ENCODE results near the gene PPDPF. TPM values are rescaled to one million over a fixed set of nuclear protein-coding genes. Genes with fewer than 3 reads are reported as not detected.

PPDPF gene
- polyA plus RNA-seq, 3 donors: 13.4 to 39.9 (median 26.1) TPM

DNA sequence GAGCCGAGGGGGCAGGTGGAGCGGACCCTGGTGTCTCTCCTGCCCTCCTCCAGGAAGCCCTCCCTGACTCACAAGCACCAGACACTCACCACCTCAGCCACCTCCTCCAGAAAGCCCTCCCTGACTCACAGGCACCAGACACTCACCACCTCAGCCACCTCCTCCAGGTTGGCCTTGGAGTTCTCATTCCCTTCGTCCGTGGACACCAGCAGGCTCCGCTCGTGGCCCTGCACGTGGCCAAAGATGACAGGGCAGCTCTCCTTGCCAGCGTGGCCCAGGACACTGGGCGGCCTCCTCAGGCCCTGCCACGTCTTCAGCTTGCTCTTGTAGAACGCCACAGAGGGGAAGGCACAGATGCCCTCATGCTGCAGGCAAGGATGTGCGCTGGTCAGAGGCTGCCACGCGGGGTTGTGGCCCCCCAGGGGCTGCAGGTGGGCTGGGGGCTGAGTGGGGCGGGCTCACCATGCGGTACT, 39.8 kb downstream of the PPDPF start:
- DNase-seq: no peak
- Mint-ChIP-seq H3K4me1 (no peaks in the 10 kb centered on the region), H3K27me3 (ENCODE audit: low read depth in 3 of 3) (peaks cover 13 to 73% (median 54%) of the 10 kb centered on the region in 3 donors), H3K9me3 (peaks cover 3 to 24% (median 7%) of the 10 kb centered on the region in 7 donors), H3K4me3 (peak overlapping the region in 1 of 2 donors; percentile 26), H3K27ac (peak overlapping the region in 1 of 7 donors; percentile 21), H3K36me3 (peaks cover 31 to 61% of the 10 kb centered on the region in 2 donors)
- WGBS (ENCODE audit: insufficient coverage): 97% methylated on average over 16 of the region's 16 CpGs
- Histone ChIP-seq H3K27me3 (ENCODE audit: control insufficient read depth in 2 of 2, insufficient read depth in 2 of 2, low read length in 2 of 2) (peaks cover 0 to 51% of the 10 kb centered on the region in 2 donors), H3K27ac (ENCODE audit: low read depth in 1 of 2, low read length in 2 of 2) (no peak overlapping the region), H3K36me3 (replicated peaks in 1 of 2; ENCODE audit: control insufficient read depth in 1 of 2, insufficient read depth in 2 of 2, low read length in 2 of 2) (peaks cover 31 to 58% of the 10 kb centered on the region in 2 donors), H3K9me3 (replicated peaks in 1 of 2; ENCODE audit: control insufficient read depth in 1 of 2, insufficient read depth in 1 of 2, low read length in 2 of 2) (peaks cover 6 to 10% of the 10 kb centered on the region in 2 donors), H4K20me1 (ENCODE audit: insufficient read depth, low read length) (peaks cover 85% of the 10 kb centered on the region), H3K79me2 (ENCODE audit: insufficient read depth, low read length) (no peaks in the 10 kb centered on the region), H2AFZ (ENCODE audit: insufficient read depth, low read depth, low read length, poor library complexity, severe bottlenecking) (no peak overlapping the region), H3K4me2 (replicated peaks; ENCODE audit: extremely low read depth, low read length, poor library complexity, severe bottlenecking) (no peak overlapping the region), H3K9ac (ENCODE audit: insufficient read depth, low read length, poor library complexity, severe bottlenecking) (no peak overlapping the region), H3K4me1 (ENCODE audit: control insufficient read depth in 1 of 2, insufficient read depth in 2 of 2, low read length in 2 of 2) (no peaks in the 10 kb centered on the region), H3K4me3 (replicated peaks in 1 of 3; ENCODE audit: low read depth in 2 of 3, low read length in 3 of 3) (no peak overlapping the region)
- no peak for TF ChIP-seq CTCF (IDR thresholded peaks at IDR 0.05)
- intact Hi-C loops (cut with micrococcal nuclease): loop anchor here in 1 of 2 donors (10.0 kb wide), 1 partner anchor 334 kb away; the partner anchor contains the start of gene DNAJC5

DNA sequence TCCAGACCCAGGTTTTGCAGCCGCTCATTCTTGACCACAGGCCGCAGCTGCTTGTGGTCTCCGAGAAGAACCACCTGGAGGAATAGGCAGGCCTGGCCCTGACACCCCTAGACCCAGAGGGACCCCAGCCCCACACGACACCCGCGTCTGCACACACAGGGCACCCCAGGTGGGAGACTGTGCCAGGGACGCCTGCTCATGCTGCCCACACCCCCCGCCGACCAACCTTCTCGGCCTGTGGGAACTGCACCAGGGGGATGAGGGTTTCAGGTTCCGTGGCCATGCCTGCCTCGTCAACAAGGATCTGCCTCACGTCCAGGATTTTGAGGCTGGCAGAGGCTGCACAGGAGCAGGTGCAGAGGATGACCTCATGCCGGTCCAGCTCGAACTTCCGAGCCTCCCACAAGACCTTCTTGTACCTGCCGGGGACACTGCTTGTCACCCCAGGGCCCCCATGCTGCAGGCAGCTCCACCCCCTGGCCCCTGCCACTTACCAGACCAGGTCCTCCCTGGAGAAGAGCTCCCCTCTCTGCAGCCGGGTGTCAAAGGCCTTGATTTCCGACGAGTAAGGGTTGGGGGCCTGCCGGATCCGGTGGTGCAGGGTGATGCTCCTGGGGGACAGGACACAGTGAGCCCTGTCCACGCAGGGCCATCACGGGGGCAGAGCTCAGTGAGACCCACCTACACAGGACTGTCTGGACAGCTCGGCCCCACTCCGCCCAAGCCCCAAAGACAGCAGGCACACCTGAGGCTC, 40.5 kb downstream of the PPDPF start:
- intact Hi-C loops (cut with micrococcal nuclease): loop anchor here in 1 of 2 donors (10.0 kb wide), 1 partner anchor 334 kb away; the partner anchor contains the start of gene DNAJC5
- Histone ChIP-seq H3K4me1 (ENCODE audit: control insufficient read depth in 1 of 2, insufficient read depth in 2 of 2, low read length in 2 of 2) (no peaks in the 10 kb centered on the region), H3K4me3 (replicated peaks in 1 of 3; ENCODE audit: low read depth in 2 of 3, low read length in 3 of 3) (no peak overlapping the region), H3K27ac (ENCODE audit: low read depth in 1 of 2, low read length in 2 of 2) (no peak overlapping the region), H3K79me2 (ENCODE audit: insufficient read depth, low read length) (no peaks in the 10 kb centered on the region), H3K4me2 (replicated peaks; ENCODE audit: extremely low read depth, low read length, poor library complexity, severe bottlenecking) (no peak overlapping the region), H3K9ac (ENCODE audit: insufficient read depth, low read length, poor library complexity, severe bottlenecking) (no peak overlapping the region), H3K27me3 (ENCODE audit: control insufficient read depth in 2 of 2, insufficient read depth in 2 of 2, low read length in 2 of 2) (peaks cover 0 to 51% of the 10 kb centered on the region in 2 donors), H3K36me3 (replicated peaks in 1 of 2; ENCODE audit: control insufficient read depth in 1 of 2, insufficient read depth in 2 of 2, low read length in 2 of 2) (peaks cover 37 to 64% of the 10 kb centered on the region in 2 donors), H4K20me1 (ENCODE audit: insufficient read depth, low read length) (peaks cover 88% of the 10 kb centered on the region), H2AFZ (ENCODE audit: insufficient read depth, low read depth, low read length, poor library complexity, severe bottlenecking) (no peak overlapping the region), H3K9me3 (replicated peaks in 1 of 2; ENCODE audit: control insufficient read depth in 1 of 2, insufficient read depth in 1 of 2, low read length in 2 of 2) (peaks cover 12 to 16% of the 10 kb centered on the region in 2 donors)
- 98% methylated on average over 25 of the region's 26 CpGs for WGBS (ENCODE audit: insufficient coverage)
- Mint-ChIP-seq H3K4me1 (no peaks in the 10 kb centered on the region), H3K27ac (no peak overlapping the region), H3K36me3 (peaks cover 37 to 67% of the 10 kb centered on the region in 2 donors), H3K27me3 (ENCODE audit: low read depth in 3 of 3) (peaks cover 18 to 73% (median 54%) of the 10 kb centered on the region in 3 donors), H3K4me3 (no peak overlapping the region), H3K9me3 (peaks cover 6 to 30% (median 11%) of the 10 kb centered on the region in 7 donors)
- DNase-seq: no peak
- no peak for TF ChIP-seq CTCF (IDR thresholded peaks at IDR 0.05)
